Chondrocyte (in vitro differentiated cells): ENCODE data around the gene GABRG3. TPM values are rescaled to one million over a fixed set of nuclear protein-coding genes. Genes with fewer than 3 reads are reported as not detected.

Experiments used
- DNase-seq: peaks from one replicate; pipeline ENCODE4 v3.0.0; 2021; ENCODE audit warnings: mixed read lengths, low spot score
- H3K27ac Mint-ChIP-seq: one replicate; pipeline ENCODE4 v1.8.0; 2021; ENCODE audit warnings: mild to moderate bottlenecking, moderate library complexity, mixed read lengths; ENCODE audit not compliant: unreplicated experiment
- H3K27me3 Mint-ChIP-seq: 2 replicates; pipeline ENCODE4 v1.8.0; 2021; ENCODE audit warnings: low read depth, mixed read lengths
- H3K36me3 Mint-ChIP-seq: 2 replicates; pipeline ENCODE4 v1.8.0; 2021; ENCODE audit warnings: low read depth, mixed read lengths
- H3K4me1 Mint-ChIP-seq: 2 replicates; pipeline ENCODE4 v1.8.0; 2021; ENCODE audit warnings: low read depth, mild to moderate bottlenecking, mixed read lengths
- H3K4me3 Mint-ChIP-seq: one replicate; pipeline ENCODE4 v1.8.0; 2021; ENCODE audit warnings: mild to moderate bottlenecking, moderate library complexity, mixed read lengths; ENCODE audit not compliant: unreplicated experiment
- H3K9me3 Mint-ChIP-seq: 2 replicates; pipeline ENCODE4 v1.8.0; 2021; ENCODE audit warnings: low read depth, mixed read lengths
- total RNA-seq: library from RNA; stranded (reverse); gene quantifications from 3 replicates; pipeline ENCODE4 v1.2.1, GENCODE V29; 2021
- TF ChIP-seq, protein P1 (sequence below): fragments of 200-600 bp; sonication (generic); IDR thresholded peaks from 2 replicates; pipeline ENCODE4 v1.5.0; 2021; ENCODE audit warnings: antibody characterized with exemption, mild to moderate bottlenecking, moderate library complexity

GABRG3 gene
- total RNA-seq, 1 donor from 2014 or later = not detected

DNA sequence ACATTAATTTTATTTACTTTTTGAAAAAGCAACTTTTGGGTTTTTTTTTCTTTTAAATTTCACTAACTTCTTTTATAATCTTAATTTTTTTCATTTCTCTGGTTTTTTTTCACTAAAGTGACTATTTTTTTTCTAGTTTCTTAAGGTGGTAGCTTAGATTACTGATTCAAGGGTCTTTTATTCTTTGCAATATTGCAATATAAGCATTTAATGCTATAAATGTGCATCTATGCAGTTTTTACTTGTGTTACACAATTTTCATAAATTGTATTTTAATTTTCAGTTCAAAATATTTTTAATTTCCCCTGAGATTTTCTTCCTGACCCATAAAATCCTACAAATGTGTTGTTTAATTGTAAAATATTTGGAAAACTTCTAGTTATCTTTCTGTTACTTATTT is 535.8 kb downstream of the GABRG3 start:
- H3K9me3 Mint-ChIP-seq = peaks cover 31% of the 10 kb centered on the region
- H3K27me3 Mint-ChIP-seq = peaks cover 4% of the 10 kb centered on the region
- no peak overlapping the region for H3K27ac Mint-ChIP-seq
- TF ChIP-seq, protein P1, sequence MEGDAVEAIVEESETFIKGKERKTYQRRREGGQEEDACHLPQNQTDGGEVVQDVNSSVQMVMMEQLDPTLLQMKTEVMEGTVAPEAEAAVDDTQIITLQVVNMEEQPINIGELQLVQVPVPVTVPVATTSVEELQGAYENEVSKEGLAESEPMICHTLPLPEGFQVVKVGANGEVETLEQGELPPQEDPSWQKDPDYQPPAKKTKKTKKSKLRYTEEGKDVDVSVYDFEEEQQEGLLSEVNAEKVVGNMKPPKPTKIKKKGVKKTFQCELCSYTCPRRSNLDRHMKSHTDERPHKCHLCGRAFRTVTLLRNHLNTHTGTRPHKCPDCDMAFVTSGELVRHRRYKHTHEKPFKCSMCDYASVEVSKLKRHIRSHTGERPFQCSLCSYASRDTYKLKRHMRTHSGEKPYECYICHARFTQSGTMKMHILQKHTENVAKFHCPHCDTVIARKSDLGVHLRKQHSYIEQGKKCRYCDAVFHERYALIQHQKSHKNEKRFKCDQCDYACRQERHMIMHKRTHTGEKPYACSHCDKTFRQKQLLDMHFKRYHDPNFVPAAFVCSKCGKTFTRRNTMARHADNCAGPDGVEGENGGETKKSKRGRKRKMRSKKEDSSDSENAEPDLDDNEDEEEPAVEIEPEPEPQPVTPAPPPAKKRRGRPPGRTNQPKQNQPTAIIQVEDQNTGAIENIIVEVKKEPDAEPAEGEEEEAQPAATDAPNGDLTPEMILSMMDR = no peak
- no peak for DNase-seq
- peaks cover 2% of the 10 kb centered on the region for H3K36me3 Mint-ChIP-seq
- no peaks in the 10 kb centered on the region for H3K4me1 Mint-ChIP-seq
- no peak overlapping the region for H3K4me3 Mint-ChIP-seq

DNA sequence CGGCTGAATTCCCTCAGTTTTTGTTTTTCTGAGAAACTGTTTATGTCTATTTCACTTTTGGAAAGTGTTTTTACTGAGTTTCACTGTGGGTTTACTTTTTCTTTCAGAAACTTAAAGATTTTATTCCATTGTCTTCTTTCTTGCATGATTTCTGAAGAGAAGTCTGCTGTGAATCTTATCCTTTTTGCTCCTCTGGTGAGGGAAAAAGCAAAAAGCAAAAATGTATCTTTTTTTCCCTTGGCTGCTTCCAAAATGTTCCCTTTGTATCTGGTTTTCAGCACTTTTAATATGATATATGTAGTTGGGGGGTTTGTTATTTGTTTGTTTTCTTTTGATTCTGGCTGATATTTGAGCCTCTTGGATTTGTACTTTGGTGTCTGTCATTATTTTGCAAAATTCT is 538.0 kb downstream of the GABRG3 start:
- Mint-ChIP-seq H3K9me3 (peaks cover 34% of the 10 kb centered on the region), H3K4me3 (no peak overlapping the region), H3K36me3 (peaks cover 2% of the 10 kb centered on the region), H3K4me1 (no peaks in the 10 kb centered on the region), H3K27me3 (peaks cover 2% of the 10 kb centered on the region), H3K27ac (no peak overlapping the region)
- DNase-seq = no peak
- TF ChIP-seq, protein P1 = no peak

DNA sequence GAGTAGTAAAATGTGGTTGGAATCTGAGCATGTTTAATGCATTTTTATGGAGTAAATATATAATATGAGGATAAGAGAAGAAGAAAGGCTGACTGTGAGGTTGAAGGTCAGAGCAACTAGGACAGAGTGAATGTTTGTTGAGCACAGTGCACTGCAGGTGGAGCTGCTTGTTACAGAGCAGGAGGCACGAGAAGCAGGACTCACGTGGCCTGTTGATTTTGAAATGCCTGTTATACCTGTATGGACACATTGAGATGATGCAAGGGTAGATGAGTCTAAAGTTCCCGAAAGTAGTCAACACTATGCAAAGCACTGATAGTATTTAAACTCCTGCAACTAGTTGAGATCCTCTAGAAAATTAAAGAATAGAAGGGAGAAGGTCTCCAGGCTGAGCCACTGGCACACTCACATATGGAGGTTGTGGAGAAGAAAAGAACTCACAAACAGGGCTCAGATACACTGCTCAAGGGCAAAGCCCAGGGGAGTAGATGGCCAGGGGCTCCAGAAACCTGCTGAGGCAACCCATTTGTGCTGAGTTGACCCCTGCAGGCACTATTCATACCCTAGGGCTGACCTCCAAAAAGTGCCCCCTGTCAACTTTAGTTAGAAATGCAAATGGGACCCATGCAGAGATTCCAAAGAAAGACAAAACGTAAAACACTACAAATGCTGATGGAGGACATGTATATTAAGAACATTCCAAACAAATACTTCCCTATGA is 541.5 kb downstream of the GABRG3 start:
- Mint-ChIP-seq H3K4me3 (no peak overlapping the region), H3K27me3 (no peaks in the 10 kb centered on the region), H3K27ac (no peak overlapping the region), H3K4me1 (no peaks in the 10 kb centered on the region), H3K36me3 (peaks cover 2% of the 10 kb centered on the region), H3K9me3 (peaks cover 30% of the 10 kb centered on the region)
- TF ChIP-seq, protein P1 = no peak
- no peak for DNase-seq

DNA sequence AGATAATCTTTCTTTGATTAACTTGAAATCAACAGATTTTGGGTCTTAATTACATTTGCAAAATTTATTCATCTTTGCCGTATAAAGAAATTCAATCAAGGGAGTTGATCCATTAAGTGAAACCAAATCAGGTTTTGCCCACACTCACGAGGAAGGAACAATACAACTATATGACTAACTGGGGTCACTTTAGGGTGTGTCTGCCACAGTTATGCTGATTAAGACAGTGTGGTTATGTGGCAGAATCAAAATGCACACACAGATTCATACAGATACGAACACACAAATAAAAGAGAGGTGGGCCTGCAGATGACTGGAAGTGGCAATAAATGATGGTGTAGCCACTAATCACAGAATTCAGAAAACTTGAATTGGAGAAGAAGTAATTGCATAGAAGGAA is 543.5 kb downstream of the GABRG3 start:
- Mint-ChIP-seq H3K27ac (no peak overlapping the region), H3K27me3 (no peaks in the 10 kb centered on the region), H3K9me3 (peaks cover 15% of the 10 kb centered on the region), H3K4me3 (no peak overlapping the region), H3K4me1 (no peaks in the 10 kb centered on the region), H3K36me3 (no peaks in the 10 kb centered on the region)
- DNase-seq = no peak
- TF ChIP-seq, protein P1 = no peak

DNA sequence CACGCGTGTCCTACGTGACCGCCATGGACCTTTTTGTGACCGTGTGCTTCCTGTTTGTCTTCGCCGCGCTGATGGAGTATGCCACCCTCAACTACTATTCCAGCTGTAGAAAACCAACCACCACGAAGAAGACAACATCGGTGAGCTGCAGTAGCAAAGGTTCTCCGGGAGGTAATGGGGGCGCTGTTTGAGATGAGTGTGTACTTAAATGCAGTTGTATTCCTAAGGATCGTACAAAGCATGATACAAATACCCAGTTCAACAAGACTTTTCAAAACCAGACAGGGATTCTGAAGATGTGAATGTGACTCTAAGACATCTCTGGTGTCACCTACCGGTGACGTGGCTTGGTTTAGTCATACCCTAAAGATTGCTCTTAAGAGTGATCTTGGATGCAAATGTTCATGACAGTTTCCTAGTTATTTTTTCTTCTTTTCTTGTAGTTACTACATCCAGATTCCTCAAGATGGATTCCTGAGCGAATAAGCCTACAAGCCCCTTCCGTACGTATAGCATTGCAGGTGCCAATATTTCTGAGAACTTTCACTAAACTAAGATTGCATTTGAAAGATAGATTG is 556.6 kb downstream of the GABRG3 start:
- H3K4me3 Mint-ChIP-seq = no peak overlapping the region
- no peak overlapping the region for H3K27ac Mint-ChIP-seq
- no peaks in the 10 kb centered on the region for H3K27me3 Mint-ChIP-seq
- H3K36me3 Mint-ChIP-seq = no peaks in the 10 kb centered on the region
- TF ChIP-seq, protein P1 = no peak
- peaks cover 14% of the 10 kb centered on the region for H3K9me3 Mint-ChIP-seq
- DNase-seq = no peak
- H3K4me1 Mint-ChIP-seq = no peaks in the 10 kb centered on the region
